ENCODE results near the gene DPH6.
"Not testable (repeated sequence)": the region's sequence is repeated elsewhere in the genome, so short reads cannot be mapped to it uniquely, and the experiment has no call there.

The DPH6 gene

GRCh38 chr15:35437157-35437556 is 108.8 kb downstream of the DPH6 start:
- DNase-seq (ENCODE audit: low read depth) = no peak

GRCh38 chr15:35436422-35436821 is 109.5 kb downstream of the DPH6 start:
- no peak for DNase-seq (ENCODE audit: low read depth)

GRCh38 chr15:35431281-35431680 is 114.7 kb downstream of the DPH6 start:
- no peak for DNase-seq (ENCODE audit: low read depth)

DNA sequence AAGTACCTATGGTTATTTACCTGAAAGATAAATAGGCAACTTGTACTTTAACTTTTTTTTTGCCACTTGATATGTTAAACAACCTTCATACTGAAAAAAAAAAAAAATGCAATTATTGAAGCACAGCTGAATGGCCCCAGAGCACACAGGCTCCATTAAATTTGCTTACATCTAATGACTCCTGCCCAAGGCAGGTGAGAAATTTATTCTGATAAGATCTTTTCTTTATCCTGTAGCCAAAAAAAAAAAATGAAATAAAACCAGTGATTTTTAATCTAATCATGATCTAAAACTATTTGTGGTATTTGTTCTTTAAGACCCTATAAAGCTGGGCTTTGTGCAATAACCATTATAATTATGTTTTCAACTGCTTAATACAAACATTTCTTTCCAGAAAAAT is 115.7 kb downstream of the DPH6 start:
- no peak for DNase-seq (ENCODE audit: low read depth)

- DNase-seq (ENCODE audit: low read depth) = no peak
Measured at GRCh38 chr15:35427496-35427895, 118.5 kb downstream of the DPH6 start.

- peak; percentile 59 for DNase-seq (ENCODE audit: low read depth)
Measured at GRCh38 chr15:35427091-35427490, 118.9 kb downstream of the DPH6 start.

- DNase-seq (ENCODE audit: low read depth) = no peak
Measured at GRCh38 chr15:35410775-35411174, 135.2 kb downstream of the DPH6 start.

GRCh38 chr15:35399901-35400300 is 146.1 kb downstream of the DPH6 start:
- peak; percentile 23 for DNase-seq (ENCODE audit: low read depth)

- no peak for DNase-seq (ENCODE audit: low read depth)
Measured at GRCh38 chr15:35397027-35397426, 148.9 kb downstream of the DPH6 start.

GRCh38 chr15:35394416-35394815 is 151.5 kb downstream of the DPH6 start:
- no peak for DNase-seq (ENCODE audit: low read depth)

DNA sequence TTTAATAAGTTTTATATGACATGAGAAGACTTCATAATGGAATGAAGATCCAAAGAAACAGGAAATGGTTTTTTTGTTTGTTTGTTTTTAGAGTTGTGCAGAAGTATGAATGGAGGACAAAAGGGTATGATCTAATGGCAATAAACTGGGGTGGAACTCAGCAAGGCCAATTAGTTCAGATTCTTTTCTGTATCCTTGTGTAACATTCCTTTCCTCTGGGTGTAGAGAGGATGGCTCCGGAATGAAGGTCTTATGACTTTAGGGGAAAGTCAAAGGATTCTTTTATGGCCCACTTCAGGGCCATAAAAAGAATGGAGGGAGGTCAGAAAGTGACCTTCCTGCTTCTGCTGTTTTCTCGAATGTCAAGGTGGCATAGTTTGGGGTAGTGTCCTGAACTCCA is 152.6 kb downstream of the DPH6 start:
- DNase-seq (ENCODE audit: low read depth) = peak; percentile 18

DNA sequence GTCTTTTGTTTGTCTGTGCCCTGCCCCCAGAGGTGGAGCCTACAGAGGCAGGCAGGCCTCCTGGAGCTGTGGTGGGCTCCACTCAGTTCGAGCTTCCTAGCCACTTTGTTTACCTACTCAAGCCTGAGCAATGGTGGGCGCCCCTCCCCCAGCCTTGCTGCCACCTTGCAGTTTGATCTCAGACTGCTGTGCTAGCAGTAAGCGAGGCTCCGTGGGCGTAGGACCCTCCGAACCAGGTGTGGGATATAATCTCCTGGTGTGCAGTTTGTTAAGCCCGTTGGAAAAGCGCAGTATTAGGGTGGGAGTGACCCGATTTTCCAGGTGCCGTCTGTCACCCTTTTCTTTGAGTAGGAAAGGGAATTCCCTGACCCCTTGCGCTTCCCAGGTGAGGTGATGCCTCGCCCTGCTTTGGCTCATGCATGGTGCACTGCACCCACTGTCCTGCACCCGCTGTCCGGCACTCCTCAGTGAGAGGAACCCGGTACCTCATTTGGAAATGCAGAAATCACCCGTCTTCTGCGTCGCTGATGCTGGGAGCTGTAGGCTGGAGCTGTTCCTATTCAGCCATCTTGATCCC is 154.5 kb downstream of the DPH6 start:
- not testable (repeated sequence) for DNase-seq (ENCODE audit: low read depth)

- no peak for DNase-seq (ENCODE audit: low read depth)
Measured at GRCh38 chr15:35383506-35383905, 162.5 kb downstream of the DPH6 start.

DNA sequence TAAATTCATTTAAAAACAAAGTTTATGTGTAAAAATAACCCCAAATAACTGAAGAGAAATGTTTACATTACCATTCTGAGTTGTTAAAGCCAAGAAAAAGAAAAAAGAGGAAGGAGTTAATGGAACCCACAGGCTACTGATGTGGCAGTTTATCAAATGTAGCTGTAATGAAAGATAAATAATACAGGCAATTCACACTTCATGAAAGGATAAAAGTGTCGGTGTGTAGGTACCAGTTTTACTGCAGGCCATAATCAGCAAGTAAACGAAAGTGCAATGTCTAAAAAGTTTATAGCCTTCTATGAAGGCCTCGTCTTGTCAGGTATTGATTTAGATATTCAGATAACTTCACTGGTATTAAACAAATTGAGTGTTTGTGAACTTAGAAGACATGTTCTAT is 164.6 kb downstream of the DPH6 start:
- DNase-seq (ENCODE audit: low read depth) = no peak

DNA sequence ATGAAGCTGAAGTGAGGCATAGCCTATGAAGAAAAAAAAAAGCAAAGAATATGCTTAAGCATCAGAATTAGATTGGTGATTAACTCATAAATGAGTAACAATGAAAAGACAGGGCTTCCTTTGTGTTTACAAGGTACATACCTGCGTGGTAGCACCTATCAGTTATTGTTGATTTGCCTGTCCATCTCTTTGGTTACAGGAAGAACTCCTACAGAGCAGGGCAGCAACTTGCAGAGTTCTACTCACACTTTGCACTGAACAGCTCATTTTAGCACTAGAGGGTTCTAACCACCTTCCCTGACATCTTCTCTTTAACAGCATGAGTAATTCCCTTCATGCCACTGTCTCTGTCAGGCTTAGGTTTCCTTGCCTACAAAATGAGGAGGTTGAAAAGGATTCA is 166.0 kb downstream of the DPH6 start:
- DNase-seq (ENCODE audit: low read depth) = no peak

DNA sequence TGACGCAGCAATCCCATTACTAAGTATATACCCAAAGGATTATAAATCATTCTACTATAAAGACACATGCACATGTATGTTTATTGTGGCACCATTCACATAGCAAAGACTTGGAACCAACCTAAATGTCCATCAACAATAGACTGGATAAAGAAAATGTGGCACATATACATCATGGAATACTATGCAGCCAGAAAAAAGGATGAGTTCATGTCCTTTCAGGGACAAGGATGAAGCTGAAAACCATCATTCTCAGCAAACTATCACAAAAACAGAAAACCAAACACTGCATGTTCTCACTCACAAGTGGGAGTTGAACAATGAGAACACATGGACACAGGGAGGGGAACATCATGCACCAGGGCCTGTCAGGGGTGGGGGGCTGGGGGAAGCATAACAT is 167.5 kb downstream of the DPH6 start:
- DNase-seq (ENCODE audit: low read depth) = not testable (repeated sequence)

GRCh38 chr15:35376707-35377106 is 169.3 kb downstream of the DPH6 start:
- no peak for DNase-seq (ENCODE audit: low read depth)

DNA sequence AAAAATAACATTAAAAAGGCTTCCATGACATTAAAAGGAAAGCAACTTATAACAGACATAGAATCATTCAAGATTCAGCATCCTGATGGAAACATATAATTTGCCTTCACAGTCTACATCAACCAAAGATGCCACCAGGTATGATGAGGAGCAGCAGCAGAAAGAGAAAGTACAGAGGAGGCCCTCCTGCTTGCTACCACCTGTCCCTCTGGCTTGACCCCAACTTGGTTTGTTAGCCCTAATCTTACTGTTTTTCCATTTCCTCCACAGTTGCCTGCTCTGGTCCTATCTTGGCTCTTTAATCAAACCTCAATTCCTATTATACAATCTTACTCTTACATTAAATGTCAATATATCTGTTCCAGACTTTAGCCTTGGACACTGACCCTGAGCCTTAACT is 171.3 kb downstream of the DPH6 start:
- DNase-seq (ENCODE audit: low read depth) = no peak

GRCh38 chr15:35362195-35362829 is 183.7 kb downstream of the DPH6 start:
- peak; percentile 77 for DNase-seq (ENCODE audit: low read depth)

GRCh38 chr15:35358824-35359223 is 187.1 kb downstream of the DPH6 start:
- no peak for DNase-seq (ENCODE audit: low read depth)

- DNase-seq (ENCODE audit: low read depth) = no peak
Measured at GRCh38 chr15:35351059-35351458, 194.9 kb downstream of the DPH6 start.

GRCh38 chr15:35349916-35350315 is 196.0 kb downstream of the DPH6 start:
- DNase-seq (ENCODE audit: low read depth) = no peak

DNA sequence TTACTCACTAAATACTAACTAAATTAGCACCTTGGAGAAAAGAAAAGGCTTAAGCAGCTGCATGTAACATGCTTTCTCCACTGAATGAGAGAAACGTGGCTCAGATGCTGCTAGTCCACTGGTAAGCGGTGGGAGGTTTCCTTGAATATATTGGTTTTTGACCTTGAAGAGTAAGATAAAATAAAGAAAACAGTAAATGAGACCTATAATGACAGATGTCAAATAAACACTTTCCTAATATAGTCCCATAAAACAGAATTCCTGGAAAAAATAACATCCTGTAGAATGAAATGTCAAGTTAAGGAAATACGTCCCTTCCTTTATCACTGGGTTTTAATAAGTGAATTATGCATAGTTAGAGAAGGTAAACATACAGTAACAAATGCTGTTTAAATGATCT is 215.0 kb downstream of the DPH6 start:
- DNase-seq (ENCODE audit: low read depth) = no peak

DNA sequence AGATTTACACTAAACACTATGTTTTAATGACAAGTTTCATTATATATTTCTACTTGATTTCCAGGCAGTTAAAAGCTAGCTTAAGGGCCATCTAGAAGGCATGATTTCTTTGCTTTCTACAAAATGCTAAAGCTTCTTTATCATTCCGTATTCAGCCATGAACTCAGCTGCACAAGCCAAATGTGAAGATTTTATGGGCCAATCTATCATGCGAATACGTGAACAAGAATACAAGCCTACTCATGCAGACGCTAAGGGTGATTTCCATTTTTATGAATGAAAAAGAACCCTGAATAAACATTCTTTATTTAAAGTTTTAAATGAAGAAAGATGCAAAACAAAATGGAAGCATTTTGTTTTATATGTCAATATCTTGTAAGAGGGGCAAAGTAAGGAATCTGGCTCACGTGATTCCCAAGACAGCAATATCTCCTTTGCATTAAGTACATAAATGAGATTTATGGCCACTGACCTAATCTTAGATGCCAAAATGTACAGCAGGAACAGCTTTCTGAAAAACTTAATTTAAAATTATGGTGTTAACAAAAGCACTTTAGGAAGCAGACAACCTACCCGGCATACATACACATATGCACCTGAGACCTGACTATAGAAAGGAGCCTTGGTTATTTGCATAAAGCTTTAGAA is 215.8 kb downstream of the DPH6 start:
- DNase-seq (ENCODE audit: low read depth) = no peak
